SU-DHL-6 (cell line): ENCODE results near the gene GNB1L.

ENCODE experiments used
- H2AFZ ChIP-seq: fragments of 200-600 bp; sonication (generic); 2 replicates; pipeline ENCODE4 v1.6.1; 2014; ENCODE audit warnings: low read depth, mild to moderate bottlenecking, moderate library complexity, mixed read lengths, antibody characterized with exemption, low read length; ENCODE audit not compliant: severe bottlenecking
- H3F3A ChIP-seq: fragments of 200-600 bp; shearing (Covaris generic); 2 replicates; pipeline ENCODE4 v1.6.0; 2016; ENCODE audit warnings: antibody characterized with exemption, mild to moderate bottlenecking; ENCODE audit not compliant: insufficient read depth
- H3K27ac ChIP-seq: fragments of 200-600 bp; sonication (generic); 2 replicates; pipeline ENCODE4 v1.5.1; 2016; ENCODE audit warnings: low read depth, mild to moderate bottlenecking, low read length, moderate library complexity, mixed read lengths
- H3K27me3 ChIP-seq: fragments of 200-600 bp; sonication (generic), shearing (Covaris generic); 2 replicates; pipeline ENCODE4 v1.6.0; 2014; ENCODE audit warnings: mild to moderate bottlenecking, low read length
- H3K36me3 ChIP-seq: fragments of 200-600 bp; sonication (generic); 2 replicates; pipeline ENCODE4 v1.6.1; 2014; ENCODE audit warnings: mild to moderate bottlenecking, low read length, mixed read lengths
- H3K4me2 ChIP-seq: fragments of 300-600, 200-600 bp; shearing (Covaris generic), sonication (generic); 2 replicates; pipeline ENCODE4 v1.6.0; 2014; ENCODE audit warnings: low read length, low read depth, mild to moderate bottlenecking; ENCODE audit not compliant: poor library complexity, severe bottlenecking
- H3K4me3 ChIP-seq: fragments of 200-600 bp; sonication (generic); 2 replicates; pipeline ENCODE4 v1.5.1; 2014; ENCODE audit warnings: antibody characterized with exemption, low read length, mild to moderate bottlenecking, mixed read lengths; ENCODE audit not compliant: insufficient read depth, poor library complexity, severe bottlenecking
- H3K79me2 ChIP-seq: fragments of 200-600 bp; sonication (generic); 2 replicates; pipeline ENCODE4 v1.6.1; 2014; ENCODE audit warnings: mild to moderate bottlenecking, low read length, moderate library complexity; ENCODE audit not compliant: insufficient read depth
- H3K9ac ChIP-seq: fragments of 200-600 bp; sonication (generic); 2 replicates; pipeline ENCODE4 v1.7.0; 2014; ENCODE audit warnings: mild to moderate bottlenecking, low read length
- H3K9me2 ChIP-seq: fragments of 200-600 bp; sonication (generic); replicated peaks from 2 replicates; pipeline ENCODE4 v1.6.1; 2014; ENCODE audit warnings: low read length; ENCODE audit not compliant: insufficient read depth
- H3K9me3 ChIP-seq: fragments of 200-600 bp; sonication (generic); 2 replicates; pipeline ENCODE4 v1.6.1; 2014; ENCODE audit warnings: low read length, mixed read lengths; ENCODE audit not compliant: insufficient read depth
- H4K20me1 ChIP-seq: fragments of 200-600 bp; sonication (generic); 2 replicates; pipeline ENCODE4 v1.6.1; 2014; ENCODE audit warnings: low read depth, mild to moderate bottlenecking, antibody characterized with exemption, low read length, moderate library complexity, mixed read lengths
- CTCF ChIP-seq: fragments of 200-600 bp; sonication (generic); IDR thresholded peaks from one replicate; pipeline ENCODE4 v1.5.1; 2017; ENCODE audit warnings: antibody characterized with exemption, mild to moderate bottlenecking, low read length, moderate library complexity; ENCODE audit not compliant: insufficient read depth, poor library complexity, severe bottlenecking
- EZH2phosphoT487 ChIP-seq: fragments of 200-600 bp; sonication (generic), shearing (Covaris generic); conservative IDR thresholded peaks from 2 replicates; pipeline ENCODE4 v1.6.1; 2018; ENCODE audit warnings: mild to moderate bottlenecking, antibody characterized with exemption, low read length, moderate library complexity, mixed read lengths

GNB1L gene

GRCh38 chr22:19783586-19784383 is 70.9 kb downstream of the GNB1L start:
- Histone ChIP-seq H3K9ac (no peak overlapping the region), H3F3A (no peaks in the 10 kb centered on the region), H3K9me3 (no peaks in the 10 kb centered on the region), H3K4me3 (no peak overlapping the region), H2AFZ (no peak overlapping the region), H3K27ac (no peak overlapping the region), H3K4me2 (no peak overlapping the region), H3K36me3 (no peaks in the 10 kb centered on the region), H4K20me1 (no peaks in the 10 kb centered on the region), H3K79me2 (no peaks in the 10 kb centered on the region), H3K9me2 (no peaks in the 10 kb centered on the region), H3K27me3 (no peaks in the 10 kb centered on the region)
- TF ChIP-seq CTCF (no peak), EZH2phosphoT487 (no peak)

GRCh38 chr22:19782533-19782932 is 72.1 kb downstream of the GNB1L start:
- Histone ChIP-seq H3F3A (no peaks in the 10 kb centered on the region), H3K4me2 (no peak overlapping the region), H4K20me1 (no peaks in the 10 kb centered on the region), H3K9me2 (no peaks in the 10 kb centered on the region), H3K9ac (no peak overlapping the region), H3K27me3 (no peaks in the 10 kb centered on the region), H3K9me3 (no peaks in the 10 kb centered on the region), H3K79me2 (no peaks in the 10 kb centered on the region), H2AFZ (no peak overlapping the region), H3K4me3 (no peak overlapping the region), H3K36me3 (no peaks in the 10 kb centered on the region), H3K27ac (no peak overlapping the region)
- TF ChIP-seq CTCF, result no peak
- TF ChIP-seq EZH2phosphoT487, result no peak

- no peaks in the 10 kb centered on the region for H3K36me3 ChIP-seq
- no peaks in the 10 kb centered on the region for H3K79me2 ChIP-seq
- H4K20me1 ChIP-seq, result no peaks in the 10 kb centered on the region
- no peaks in the 10 kb centered on the region for H3F3A ChIP-seq
- no peak overlapping the region for H3K9ac ChIP-seq
- no peak overlapping the region for H3K4me3 ChIP-seq
- H3K9me2 ChIP-seq, result no peaks in the 10 kb centered on the region
- TF ChIP-seq CTCF (no peak), EZH2phosphoT487 (no peak)
- no peaks in the 10 kb centered on the region for H3K9me3 ChIP-seq
- H3K4me2 ChIP-seq, result no peak overlapping the region
- no peaks in the 10 kb centered on the region for H3K27me3 ChIP-seq
- H3K27ac ChIP-seq, result no peak overlapping the region
- H2AFZ ChIP-seq, result no peak overlapping the region
Measured at GRCh38 chr22:19779685-19780268, 74.9 kb downstream of the GNB1L start.
